Stimulated activated naive CD4-positive, alpha-beta T cell (primary cell): ENCODE data around the gene WDR7.
A peak's percentile ranks its signal among the peaks of the same experiment; 100 is the strongest.

ENCODE experiments used
- DNase-seq, 6 experiments: peaks; one replicate each; lab custom pipeline; 2025; lab: John Stamatoyannopoulos, UW

Gene WDR7

GRCh38 chr18:56722518-56722917 lies 71.4 kb downstream of the WDR7 start:
- DNase-seq = no peak

- DNase-seq = no peak
Observed at GRCh38 chr18:56723068-56723467, 71.9 kb downstream of the WDR7 start.

GRCh38 chr18:56723706-56724105 lies 72.5 kb downstream of the WDR7 start:
- no peak for DNase-seq

- no peak for DNase-seq
Observed at GRCh38 chr18:56726906-56727305, 75.7 kb downstream of the WDR7 start.

- DNase-seq = no peak
Observed at GRCh38 chr18:56727399-56727798, 76.2 kb downstream of the WDR7 start.

- DNase-seq = no peak
Observed at GRCh38 chr18:56728741-56729140, 77.6 kb downstream of the WDR7 start.

- DNase-seq = no peak
Observed at GRCh38 chr18:56738184-56738583, 87.0 kb downstream of the WDR7 start.

- no peak for DNase-seq
Observed at GRCh38 chr18:56739731-56740130, 88.6 kb downstream of the WDR7 start.

GRCh38 chr18:56740645-56741044 lies 89.5 kb downstream of the WDR7 start:
- DNase-seq = no peak

- no peak for DNase-seq
Observed at GRCh38 chr18:56741685-56742084, 90.5 kb downstream of the WDR7 start.

- DNase-seq = no peak
Observed at GRCh38 chr18:56743115-56743514, 92.0 kb downstream of the WDR7 start.

- DNase-seq = no peak
Observed at GRCh38 chr18:56747032-56747658, 96.0 kb downstream of the WDR7 start.

- no peak for DNase-seq
Observed at GRCh38 chr18:56747857-56748256, 96.7 kb downstream of the WDR7 start.

GRCh38 chr18:56748698-56749268 lies 97.6 kb downstream of the WDR7 start:
- DNase-seq = peak in 2 of 6 experiments; percentile 10 to 24

- DNase-seq = no peak
Observed at GRCh38 chr18:56756966-56757365, 105.8 kb downstream of the WDR7 start.

GRCh38 chr18:56770097-56770496 lies 118.9 kb downstream of the WDR7 start:
- no peak for DNase-seq

- DNase-seq = no peak
Observed at GRCh38 chr18:56770873-56771272, 119.7 kb downstream of the WDR7 start.

GRCh38 chr18:56775701-56776100 lies 124.5 kb downstream of the WDR7 start:
- no peak for DNase-seq

GRCh38 chr18:56787390-56787789 lies 136.2 kb downstream of the WDR7 start:
- DNase-seq = no peak

- peak in 2 of 6 experiments; percentile 0 to 12 for DNase-seq
Observed at GRCh38 chr18:56789004-56789888, 138.1 kb downstream of the WDR7 start.

GRCh38 chr18:56789889-56790180 lies 138.7 kb downstream of the WDR7 start:
- no peak for DNase-seq

- DNase-seq = no peak
Observed at GRCh38 chr18:56795381-56795780, 144.2 kb downstream of the WDR7 start.

- no peak for DNase-seq
Observed at GRCh38 chr18:56799756-56800155, 148.6 kb downstream of the WDR7 start.
